A549 treated with CORT108297 at 1 μM for 4 hours (cell line): ENCODE data around the gene NANP. TPM values are rescaled to one million over a fixed set of nuclear protein-coding genes. Genes with fewer than 3 reads are reported as not detected.

ENCODE experiments used
- total RNA-seq: library from RNA; stranded (reverse); fragments of 200-300 nt; extraction: Qiagen RNA extraction; gene quantifications from 5 replicates; pipeline ENCODE4 v1.2.3, GENCODE V29; 2022

The NANP gene, protein sequence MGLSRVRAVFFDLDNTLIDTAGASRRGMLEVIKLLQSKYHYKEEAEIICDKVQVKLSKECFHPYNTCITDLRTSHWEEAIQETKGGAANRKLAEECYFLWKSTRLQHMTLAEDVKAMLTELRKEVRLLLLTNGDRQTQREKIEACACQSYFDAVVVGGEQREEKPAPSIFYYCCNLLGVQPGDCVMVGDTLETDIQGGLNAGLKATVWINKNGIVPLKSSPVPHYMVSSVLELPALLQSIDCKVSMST
- total RNA-seq: 7.2 to 8.0 TPM (median 7.8 TPM) in 5 replicates

DNA sequence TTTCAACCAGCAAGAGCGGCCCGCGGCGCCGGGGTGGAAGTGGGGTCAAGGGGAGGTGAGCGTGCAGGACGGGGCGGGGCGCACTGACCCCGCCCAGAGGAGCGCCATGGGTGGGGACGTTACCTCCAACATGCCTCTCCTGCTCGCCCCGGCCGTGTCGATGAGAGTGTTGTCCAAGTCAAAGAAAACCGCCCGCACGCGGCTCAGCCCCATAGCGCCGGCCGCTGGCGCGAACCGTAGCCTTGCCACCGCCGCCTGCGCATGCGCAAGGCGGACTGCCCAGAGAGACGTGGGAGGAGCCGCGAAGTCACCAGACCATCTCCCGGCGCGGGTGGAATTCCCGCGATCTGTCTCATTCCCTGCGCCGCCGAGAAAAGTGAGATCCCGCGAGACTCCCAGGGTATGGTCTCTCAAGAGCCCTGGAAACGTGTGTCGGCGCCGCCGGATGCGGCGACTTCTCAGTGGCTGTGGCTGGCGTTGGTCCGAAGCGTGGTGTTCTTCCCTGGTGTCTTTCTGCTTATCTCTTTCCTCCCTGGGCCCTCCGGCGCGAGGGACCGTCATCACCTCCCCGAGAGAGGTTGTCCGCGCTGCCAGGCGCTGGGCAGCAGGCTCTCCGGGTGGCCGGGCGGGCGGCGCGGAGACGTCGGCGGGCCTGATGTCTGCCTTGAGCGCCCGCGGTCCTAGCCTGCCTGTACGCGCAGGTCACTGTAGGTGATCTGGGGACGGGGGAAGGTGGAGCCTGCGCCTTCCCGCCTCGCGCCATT lies at the start of gene NANP:
TSS of gene NANP (minus strand) at position 279 of the 764 bp plus-strand sequence. CDS start at position 213, 66 bp downstream.

DNA sequence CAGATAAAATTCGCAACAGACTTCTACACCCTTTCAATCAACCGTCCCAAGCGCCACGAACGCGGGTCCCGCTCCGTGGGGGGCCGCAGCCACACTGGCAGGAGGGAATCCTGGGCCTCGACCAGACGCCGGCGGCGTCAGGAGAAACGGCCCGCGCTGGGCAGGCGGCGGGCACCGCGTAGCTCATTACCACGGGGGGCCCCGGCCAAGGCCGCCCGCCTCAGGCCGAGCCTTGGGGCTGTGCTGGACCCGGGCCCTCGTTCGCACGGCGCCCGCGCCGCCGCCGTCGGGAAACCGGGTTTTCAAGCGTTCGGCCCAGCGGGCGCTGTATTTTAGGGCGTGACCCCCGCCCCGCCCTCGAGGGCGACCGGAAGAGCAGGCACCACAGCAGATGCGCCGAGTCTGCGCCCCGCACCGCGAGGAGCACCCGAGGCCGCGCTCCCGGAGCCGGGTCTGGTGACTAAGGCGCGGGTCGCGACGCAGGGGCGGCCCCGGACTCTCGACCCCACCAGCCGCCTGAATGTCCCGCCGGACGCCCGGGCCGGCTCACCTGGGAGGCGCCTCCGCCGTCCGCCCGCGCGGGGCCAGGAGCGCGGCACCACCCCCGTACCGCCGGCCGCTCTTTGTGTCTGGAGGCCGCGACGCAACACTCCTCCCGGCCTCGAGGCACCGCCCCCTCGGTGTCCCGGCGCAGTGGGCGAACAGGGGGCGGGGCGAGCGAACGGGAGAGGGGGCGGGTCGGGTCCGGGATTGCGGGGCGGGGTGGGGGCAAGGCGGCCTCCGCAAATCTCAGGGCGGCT lies 38.7 kb downstream of the NANP start, which contains the start of gene NINL:
TSS of gene NINL (minus strand) at position 627 of the 800 bp plus-strand sequence. CDS start 58,944 bp downstream, outside the sequence.

Other genes starting within 250 kb of the NANP start
- 83.3 to 114 TPM (median 109 TPM) in 5 replicates for gene ABHD12, start 233.2 kb downstream of the NANP start, total RNA-seq
- gene GINS1, start 216.3 kb downstream of the NANP start, total RNA-seq: 27.5 to 33.7 TPM (median 32.5 TPM) in 5 replicates
- 9.4 to 18.1 TPM (median 14.2 TPM) in 5 replicates for gene NINL, start 38.5 kb downstream of the NANP start, total RNA-seq
- gene ZNF337, start 72.8 kb upstream of the NANP start, total RNA-seq: 16.3 to 22.7 TPM (median 18.2 TPM) in 5 replicates